ENCODE results near the gene GNB1L.
A peak's percentile ranks its signal among the peaks of the same experiment; 100 is the strongest.

The GNB1L gene

DNA sequence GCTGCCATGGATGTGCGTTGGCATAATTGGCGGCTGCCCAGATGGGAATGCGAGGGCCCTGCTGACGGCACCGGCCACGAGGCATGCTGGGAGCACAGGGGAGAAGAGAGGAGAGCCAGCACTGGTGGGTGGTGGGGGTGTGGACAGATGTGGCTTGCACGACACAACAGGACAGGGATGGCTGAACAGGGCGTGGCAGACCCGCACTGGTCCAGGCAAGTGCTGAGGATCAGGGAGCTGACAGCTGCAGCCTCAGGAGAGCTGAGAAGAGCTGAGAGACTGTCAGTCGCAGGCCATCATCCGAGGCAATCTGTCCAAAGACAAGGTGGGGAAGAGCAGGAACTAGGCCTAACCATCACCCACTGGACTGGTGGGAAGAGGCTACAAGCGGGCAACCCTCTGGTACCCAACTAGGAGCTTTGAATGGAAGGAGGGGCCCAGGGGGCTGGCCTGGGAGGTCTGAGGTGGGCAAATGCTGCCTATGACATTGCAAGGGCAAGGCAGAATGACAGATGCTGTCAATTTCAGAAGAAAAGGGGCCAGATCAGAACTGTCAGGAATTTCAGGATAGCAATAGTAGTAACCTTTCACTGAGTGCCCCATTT, 2.4 kb downstream of the GNB1L start:
- DNase-seq (no peak), ATAC-seq (replicated peaks) (no peak)
- H3K36me3 Mint-ChIP-seq: peaks cover 30 to 45% of the 10 kb centered on the region in 2 donors
- peaks cover 37 to 43% of the 10 kb centered on the region in 2 donors for H3K4me1 Mint-ChIP-seq
- H3K27me3 Mint-ChIP-seq: no peaks in the 10 kb centered on the region
- H3K9me3 Mint-ChIP-seq: no peaks in the 10 kb centered on the region
- peak overlapping the region in 1 of 2 donors; percentile 32 for H3K4me3 Mint-ChIP-seq
- H3K27ac Mint-ChIP-seq: no peak overlapping the region

DNA sequence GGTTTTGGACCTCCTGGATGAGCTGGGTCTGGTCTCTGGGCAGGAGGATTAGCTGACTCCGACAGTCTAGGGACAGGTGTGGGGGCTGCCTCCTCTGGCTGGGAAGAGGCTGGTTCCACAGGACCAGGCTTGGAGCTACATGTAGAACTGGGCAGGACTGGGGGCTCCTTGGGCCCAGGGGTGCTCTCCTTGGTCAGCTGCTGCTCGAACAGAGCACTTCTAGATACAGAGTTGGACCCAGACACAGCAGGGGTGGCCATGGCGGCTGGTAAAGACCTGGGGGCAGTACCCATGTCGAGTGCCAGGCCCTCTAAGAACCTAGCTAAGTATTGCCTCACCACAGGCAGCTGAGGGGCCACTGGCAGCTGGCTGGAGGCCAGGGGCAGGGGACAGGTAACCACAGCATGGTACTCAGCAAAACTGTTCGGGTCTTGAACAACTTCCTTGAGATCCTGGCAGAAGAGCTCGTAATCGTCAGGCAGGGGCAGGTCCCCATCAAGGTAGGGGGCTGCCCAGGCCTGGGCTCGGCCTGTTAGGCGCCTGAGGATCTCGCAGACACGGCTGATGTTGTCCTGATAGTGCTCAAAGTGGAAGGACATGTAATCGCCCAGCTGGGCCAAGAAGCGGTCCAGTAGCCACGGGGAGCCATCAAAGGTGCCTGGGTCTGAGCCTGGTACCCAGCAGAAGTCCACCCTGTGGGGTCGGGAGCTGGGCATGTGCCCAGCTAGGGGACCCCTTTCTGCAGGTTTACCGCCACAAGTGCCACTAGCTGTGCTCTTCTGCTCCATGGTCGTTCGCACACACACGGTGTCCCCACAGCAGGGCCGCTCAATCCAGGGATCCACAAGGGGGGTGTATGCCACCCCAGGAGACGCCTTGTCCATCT, 3.1 kb downstream of the GNB1L start:
- H3K4me1 Mint-ChIP-seq: peaks cover 34 to 36% of the 10 kb centered on the region in 2 donors
- no peak for DNase-seq
- ATAC-seq (replicated peaks): no peak
- peak overlapping the region in 1 of 2 donors; percentile 32 for H3K4me3 Mint-ChIP-seq
- peaks cover 30 to 52% of the 10 kb centered on the region in 2 donors for H3K36me3 Mint-ChIP-seq
- peak overlapping the region; percentile 22 for H3K27ac Mint-ChIP-seq
- no peaks in the 10 kb centered on the region for H3K9me3 Mint-ChIP-seq
- no peaks in the 10 kb centered on the region for H3K27me3 Mint-ChIP-seq

DNA sequence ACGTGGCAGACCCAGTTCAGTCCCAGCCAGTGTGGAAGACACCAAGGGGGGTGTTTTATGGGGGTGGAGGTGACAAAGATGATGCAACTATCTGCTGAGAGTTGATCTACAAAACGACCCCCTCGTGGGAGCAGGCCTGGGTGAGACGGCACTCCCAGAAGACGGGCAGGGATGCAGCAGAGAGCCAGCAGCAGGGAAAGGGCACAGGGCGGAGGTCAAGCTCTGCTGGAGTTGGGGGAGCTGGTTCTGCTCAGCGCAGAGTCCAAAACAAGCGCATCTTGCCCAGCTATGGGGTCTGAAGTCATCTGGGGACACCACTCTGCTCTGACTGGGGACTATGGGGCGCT, 3.9 kb downstream of the GNB1L start:
- Mint-ChIP-seq H3K9me3 (no peaks in the 10 kb centered on the region), H3K4me3 (no peak overlapping the region), H3K36me3 (peaks cover 31 to 53% of the 10 kb centered on the region in 2 donors), H3K27me3 (no peaks in the 10 kb centered on the region), H3K4me1 (peaks cover 32% of the 10 kb centered on the region in 2 donors), H3K27ac (no peak overlapping the region)
- no peak for DNase-seq
- no peak for ATAC-seq (replicated peaks)

DNA sequence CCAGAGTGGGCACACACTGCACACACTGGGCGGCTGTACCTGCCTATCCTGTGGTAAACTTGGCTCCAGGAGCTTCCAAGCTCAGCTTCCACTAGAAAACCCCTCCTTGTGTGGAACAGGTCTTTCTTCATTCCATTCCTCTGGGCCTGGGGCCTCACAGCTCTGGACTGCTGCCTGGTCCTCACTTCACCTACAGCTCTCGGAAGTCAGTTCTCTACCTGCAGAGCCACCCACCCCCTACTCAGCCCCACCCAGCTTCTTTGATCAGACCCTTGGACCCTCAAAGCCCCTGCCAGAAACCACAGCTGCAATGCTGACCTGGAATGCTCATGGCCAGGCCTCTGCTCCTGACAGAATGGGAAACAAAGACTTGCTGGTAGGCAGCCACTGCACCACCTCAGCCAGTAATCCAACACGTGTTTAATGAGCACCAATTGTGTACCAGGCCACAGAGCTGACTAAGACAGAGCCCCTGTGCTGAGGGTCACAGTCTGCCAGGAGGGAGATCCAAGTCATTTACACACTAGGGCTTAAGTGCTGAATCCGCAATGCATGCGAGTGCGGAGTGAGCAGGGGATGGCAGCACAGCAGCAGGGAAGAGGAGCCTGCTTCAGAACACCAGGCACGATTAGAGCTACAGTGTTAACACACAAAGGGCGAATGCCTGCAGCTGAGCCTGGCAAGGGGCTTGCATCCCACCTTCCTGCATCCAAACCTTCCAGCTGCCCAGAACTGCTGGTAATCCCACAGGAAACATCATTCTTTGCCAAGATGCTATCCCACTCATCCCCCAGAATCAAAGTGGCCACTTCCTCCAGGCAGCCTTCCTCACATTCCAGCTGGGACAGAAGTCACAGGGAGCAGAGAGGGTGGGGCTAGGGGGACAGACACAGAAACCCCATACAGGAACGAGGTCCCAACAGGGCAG, 4.6 kb downstream of the GNB1L start:
- ATAC-seq (replicated peaks) (no peak), DNase-seq (no peak)
- Mint-ChIP-seq H3K36me3 (peaks cover 32 to 56% of the 10 kb centered on the region in 2 donors), H3K4me3 (no peak overlapping the region), H3K27me3 (no peaks in the 10 kb centered on the region), H3K4me1 (peaks cover 36 to 37% of the 10 kb centered on the region in 2 donors), H3K9me3 (no peaks in the 10 kb centered on the region), H3K27ac (no peak overlapping the region)

DNA sequence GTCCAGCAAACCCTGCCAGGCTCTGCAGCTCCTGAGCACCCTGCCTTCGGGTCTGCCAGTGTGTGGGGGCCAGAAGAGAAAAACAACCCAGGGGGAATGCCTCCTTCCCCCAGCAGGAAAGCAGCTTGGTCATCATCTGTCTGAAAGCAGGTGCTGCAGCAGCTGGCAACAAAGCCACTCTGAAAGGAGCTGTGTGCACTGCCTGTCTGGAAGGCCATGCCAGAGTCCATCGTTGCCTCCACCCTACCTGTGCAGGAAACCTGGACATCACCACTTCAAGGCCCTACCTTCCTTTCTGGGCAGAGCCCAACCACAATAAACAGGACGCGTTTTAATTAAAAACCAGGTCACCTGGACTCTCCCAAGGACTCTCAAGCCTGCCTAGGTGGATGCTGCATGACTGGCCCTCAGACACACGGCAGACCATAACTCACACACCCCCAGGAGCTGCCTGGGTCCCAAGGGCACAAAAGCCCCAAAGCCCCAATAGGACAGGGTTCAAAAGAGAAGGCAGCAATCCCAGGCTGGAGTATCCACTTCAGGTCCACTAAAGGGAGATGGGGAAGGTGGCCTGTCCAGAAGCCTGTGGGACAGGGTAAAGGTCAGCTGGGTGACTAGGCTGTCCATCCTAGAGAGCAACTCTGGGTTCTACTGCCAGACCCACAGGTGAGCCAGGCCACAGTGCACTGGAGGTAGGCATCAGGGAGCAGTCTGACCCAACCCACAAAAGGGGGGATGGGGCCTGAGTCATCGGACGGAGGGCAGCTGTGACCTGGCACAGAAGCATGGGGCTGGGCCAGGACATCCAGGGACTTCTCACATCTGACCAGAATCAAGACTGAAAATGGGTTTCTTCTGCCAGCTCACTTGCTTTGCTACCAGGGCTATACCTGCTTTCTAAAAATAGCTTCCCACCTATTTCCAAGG, 6.1 kb downstream of the GNB1L start:
- Mint-ChIP-seq H3K36me3 (peaks cover 34 to 59% of the 10 kb centered on the region in 2 donors), H3K4me3 (no peak overlapping the region), H3K4me1 (peaks cover 42 to 44% of the 10 kb centered on the region in 2 donors), H3K27ac (no peak overlapping the region), H3K27me3 (no peaks in the 10 kb centered on the region), H3K9me3 (no peaks in the 10 kb centered on the region)
- ATAC-seq (replicated peaks): no peak
- no peak for DNase-seq

DNA sequence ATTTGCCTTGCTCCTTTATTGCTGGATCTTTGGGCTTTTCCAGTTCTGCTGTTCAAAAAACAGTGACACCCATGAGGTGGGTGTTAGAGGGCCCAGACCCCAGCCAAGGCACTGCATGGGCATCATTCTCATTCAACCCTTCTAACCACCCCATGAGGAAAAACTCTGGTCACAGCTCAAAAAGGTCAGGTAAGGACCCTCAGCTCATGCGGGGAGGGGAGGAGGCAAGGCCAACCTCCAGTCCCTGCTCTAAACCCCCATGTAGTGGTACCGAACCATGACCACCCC, 7.4 kb downstream of the GNB1L start:
- no peaks in the 10 kb centered on the region for H3K27me3 Mint-ChIP-seq
- peaks cover 29 to 33% of the 10 kb centered on the region in 2 donors for H3K4me1 Mint-ChIP-seq
- H3K36me3 Mint-ChIP-seq: peaks cover 30 to 51% of the 10 kb centered on the region in 2 donors
- DNase-seq: no peak
- ATAC-seq (replicated peaks): no peak
- H3K27ac Mint-ChIP-seq: no peak overlapping the region
- H3K9me3 Mint-ChIP-seq: no peaks in the 10 kb centered on the region
- H3K4me3 Mint-ChIP-seq: no peak overlapping the region

DNA sequence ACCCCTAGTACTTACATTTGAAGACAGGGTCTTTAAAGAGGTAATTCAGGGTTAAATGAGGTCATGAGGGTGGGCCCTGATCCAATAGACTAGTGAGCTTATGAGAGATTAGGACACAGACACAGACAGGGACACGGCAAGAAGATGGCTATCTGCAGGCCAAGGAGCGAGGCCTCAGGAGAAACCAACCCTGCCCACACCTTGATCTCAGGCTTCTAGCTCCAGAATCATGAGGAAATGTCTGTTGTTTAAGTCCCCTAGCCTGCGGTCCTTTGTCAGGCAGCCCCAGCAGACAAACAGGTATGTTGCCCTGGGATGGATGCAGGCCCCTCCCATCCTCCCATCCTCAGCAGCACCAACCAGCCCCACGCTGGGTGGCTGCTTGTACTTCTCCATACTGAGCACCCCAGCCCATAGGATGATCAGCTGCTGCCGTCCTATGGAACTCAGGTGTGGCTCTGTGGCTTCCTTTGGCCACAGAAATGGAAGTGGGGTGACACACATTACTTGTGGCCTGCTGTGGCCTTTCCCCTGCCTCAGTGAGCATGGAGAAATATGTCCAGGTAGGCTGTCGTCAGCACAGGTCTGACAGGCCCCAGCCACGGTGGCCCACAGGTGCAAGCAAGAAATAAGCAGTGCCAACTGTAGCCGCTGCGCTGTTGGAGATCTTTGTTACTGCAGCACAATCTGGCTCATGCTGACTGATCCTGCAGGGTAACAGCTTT, 7.9 kb downstream of the GNB1L start:
- peaks cover 27 to 47% of the 10 kb centered on the region in 2 donors for H3K36me3 Mint-ChIP-seq
- H3K4me3 Mint-ChIP-seq: no peak overlapping the region
- DNase-seq (no peak), ATAC-seq (replicated peaks) (no peak)
- no peaks in the 10 kb centered on the region for H3K27me3 Mint-ChIP-seq
- H3K27ac Mint-ChIP-seq: no peak overlapping the region
- H3K9me3 Mint-ChIP-seq: no peaks in the 10 kb centered on the region
- H3K4me1 Mint-ChIP-seq: peaks cover 30 to 33% of the 10 kb centered on the region in 2 donors

DNA sequence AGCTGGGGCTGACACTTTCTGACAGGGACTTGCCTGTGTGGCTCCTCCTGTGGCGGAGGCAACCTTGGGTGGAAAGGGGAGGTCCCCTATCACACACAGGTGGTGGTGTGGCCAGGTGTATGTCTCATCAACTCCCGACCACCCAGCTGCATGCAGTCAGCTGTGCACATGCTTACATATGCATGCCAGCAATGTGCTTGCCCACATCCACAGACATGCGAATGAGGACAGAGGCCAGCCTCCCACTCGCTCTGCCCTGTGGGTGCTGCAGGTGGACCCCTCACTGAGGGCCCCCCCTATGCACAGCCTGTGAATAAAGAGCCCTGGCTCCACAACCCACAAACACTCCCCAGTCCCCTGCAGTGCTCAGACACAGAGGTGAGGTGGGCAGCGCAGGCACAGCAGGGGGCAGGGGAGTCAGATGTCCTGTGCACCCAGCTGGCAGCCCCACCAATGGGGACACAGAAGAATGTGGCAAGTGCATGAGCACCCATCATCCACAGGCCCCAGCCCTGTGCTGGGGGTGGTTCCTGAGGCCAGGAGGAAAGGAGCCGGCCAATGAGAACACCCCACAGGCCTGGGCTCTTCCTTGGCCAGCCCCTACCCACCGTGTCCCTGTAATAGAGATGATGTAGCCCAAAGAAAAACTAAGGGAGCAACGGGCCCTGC, 9.5 kb downstream of the GNB1L start:
- H3K36me3 Mint-ChIP-seq: peaks cover 22 to 46% of the 10 kb centered on the region in 2 donors
- ATAC-seq (replicated peaks) (peak; percentile 74 to 85), DNase-seq (no peak)
- no peaks in the 10 kb centered on the region for H3K9me3 Mint-ChIP-seq
- peaks cover 28 to 37% of the 10 kb centered on the region in 2 donors for H3K4me1 Mint-ChIP-seq
- H3K27ac Mint-ChIP-seq: peak overlapping the region; percentile 56
- H3K27me3 Mint-ChIP-seq: no peaks in the 10 kb centered on the region
- H3K4me3 Mint-ChIP-seq: peak overlapping the region in 1 of 2 donors; percentile 60

DNA sequence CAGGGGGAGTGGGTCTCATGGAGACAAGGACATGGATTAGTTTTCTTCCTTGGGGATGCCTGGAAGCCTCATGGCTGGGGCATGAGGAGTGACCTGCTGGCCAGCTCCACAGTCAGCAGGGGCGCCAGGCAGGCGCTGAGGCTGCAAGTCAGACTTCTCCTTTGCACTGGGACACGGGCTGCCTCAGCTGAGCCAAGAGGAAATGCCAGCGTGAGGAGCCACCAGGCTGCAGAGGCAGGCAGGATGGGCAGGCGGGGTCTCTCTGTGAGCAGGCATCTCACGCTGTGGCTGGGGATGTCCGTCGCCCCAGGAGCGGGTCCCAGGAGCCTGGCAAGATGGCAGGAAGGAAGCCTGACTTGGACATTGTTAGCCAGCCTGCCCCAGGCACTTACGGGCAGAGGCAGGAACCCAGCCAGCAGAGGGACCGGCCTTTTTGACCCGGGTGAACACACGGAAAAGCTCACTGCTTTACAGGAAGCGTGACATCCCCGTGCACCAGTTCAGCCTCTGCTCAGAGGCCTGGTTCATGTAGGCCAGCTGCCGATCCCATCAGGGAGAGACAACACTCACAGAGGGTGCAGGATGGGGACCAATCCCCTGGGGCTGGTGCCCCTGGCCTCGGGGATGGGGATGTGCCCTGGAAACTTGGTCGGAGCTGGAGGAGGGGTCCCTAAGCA, 10.2 kb downstream of the GNB1L start:
- DNase-seq (no peak), ATAC-seq (replicated peaks) (peak; percentile 61 to 62)
- H3K9me3 Mint-ChIP-seq: no peaks in the 10 kb centered on the region
- H3K27ac Mint-ChIP-seq: peak overlapping the region; percentile 75
- H3K4me3 Mint-ChIP-seq: peak overlapping the region; percentile 36 to 60
- H3K36me3 Mint-ChIP-seq: peaks cover 23 to 43% of the 10 kb centered on the region in 2 donors
- H3K27me3 Mint-ChIP-seq: no peaks in the 10 kb centered on the region
- peaks cover 27 to 37% of the 10 kb centered on the region in 2 donors for H3K4me1 Mint-ChIP-seq

DNA sequence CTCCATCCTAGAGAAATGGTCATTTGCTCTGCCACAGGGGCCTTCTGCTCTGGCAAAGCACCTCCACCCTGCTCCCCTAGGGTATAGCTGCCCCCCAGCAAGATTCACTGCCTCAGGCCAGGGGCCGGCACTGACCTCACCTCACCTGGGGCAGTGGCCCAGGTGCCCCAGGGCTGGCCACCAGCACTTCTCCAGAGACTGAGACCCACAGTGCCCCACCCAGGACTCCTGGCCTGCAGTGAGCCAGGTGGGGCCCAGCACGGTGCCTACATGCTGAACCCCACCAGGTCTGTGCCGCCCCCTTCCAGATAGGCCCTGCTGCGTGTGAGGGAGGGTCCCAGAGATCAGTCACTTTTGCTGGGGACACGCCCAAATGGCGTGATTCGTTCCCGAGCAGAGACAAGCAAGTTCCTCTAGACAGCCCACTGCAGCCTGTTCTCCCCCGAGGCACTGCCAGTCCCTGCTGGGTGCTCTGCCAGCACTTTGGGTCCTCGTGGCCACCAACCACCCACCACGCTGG, 10.8 kb downstream of the GNB1L start:
- peak overlapping the region; percentile 75 for H3K27ac Mint-ChIP-seq
- ATAC-seq (replicated peaks): no peak

DNA sequence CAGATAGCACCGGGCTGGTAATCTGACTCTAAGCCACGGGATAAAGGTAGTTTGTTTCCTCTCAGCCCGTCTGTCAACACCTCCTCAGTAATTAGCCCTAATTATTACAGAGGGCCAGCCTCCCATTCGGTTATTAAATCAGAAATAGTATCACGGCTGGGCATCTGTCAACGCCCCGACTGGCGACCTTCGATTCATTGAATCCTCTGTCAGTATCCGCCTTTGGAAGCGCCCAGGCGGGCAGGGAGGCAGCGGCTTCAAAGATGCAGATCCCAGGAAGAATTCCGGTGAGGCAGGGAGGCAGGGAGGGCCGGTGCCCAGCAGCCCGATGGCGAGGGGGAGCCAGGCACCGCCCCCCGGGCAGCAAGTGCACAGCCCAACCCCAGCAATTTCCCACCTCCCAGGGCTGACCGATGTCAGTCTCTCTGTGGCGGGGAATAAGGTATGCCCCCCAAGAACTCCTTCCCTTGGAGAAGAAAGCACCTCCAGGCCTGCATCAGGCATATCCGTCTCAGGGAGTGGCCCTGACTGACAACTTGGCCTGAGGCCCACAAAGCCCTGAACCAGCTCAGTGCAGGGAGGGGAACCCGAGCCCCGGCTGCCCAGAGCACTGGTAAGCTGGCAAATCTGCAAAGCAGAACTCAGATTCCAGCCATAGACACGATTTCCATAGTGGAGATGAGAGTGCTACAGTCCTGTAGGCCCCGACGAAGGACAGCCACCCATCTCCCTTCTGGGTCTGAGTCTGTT, 11.4 kb downstream of the GNB1L start:
- Mint-ChIP-seq H3K4me1 (peaks cover 27 to 37% of the 10 kb centered on the region in 2 donors), H3K36me3 (peaks cover 17 to 38% of the 10 kb centered on the region in 2 donors), H3K4me3 (no peak overlapping the region), H3K27ac (no peak overlapping the region), H3K27me3 (no peaks in the 10 kb centered on the region), H3K9me3 (no peaks in the 10 kb centered on the region)
- ATAC-seq (replicated peaks) (no peak), DNase-seq (no peak)

More for the DNA sequence above, 10.8 kb downstream of the GNB1L start:
- Mint-ChIP-seq H3K27me3 (no peaks in the 10 kb centered on the region), H3K4me1 (peaks cover 27 to 37% of the 10 kb centered on the region in 2 donors), H3K4me3 (peak overlapping the region in 1 of 2 donors; percentile 60), H3K9me3 (no peaks in the 10 kb centered on the region), H3K36me3 (peaks cover 23 to 43% of the 10 kb centered on the region in 2 donors)
- no peak for DNase-seq
